HG03442 (cell line): ENCODE measurements around the gene KIAA1217.

Experiments
- ATAC-seq: cut with Tn5 transposase; IDR thresholded peaks from one replicate; pipeline ENCODE4 v1.9.1; 2021; ENCODE audit warnings: mild to moderate bottlenecking, moderate library complexity; ENCODE audit not compliant: unreplicated experiment

The KIAA1217 gene

DNA sequence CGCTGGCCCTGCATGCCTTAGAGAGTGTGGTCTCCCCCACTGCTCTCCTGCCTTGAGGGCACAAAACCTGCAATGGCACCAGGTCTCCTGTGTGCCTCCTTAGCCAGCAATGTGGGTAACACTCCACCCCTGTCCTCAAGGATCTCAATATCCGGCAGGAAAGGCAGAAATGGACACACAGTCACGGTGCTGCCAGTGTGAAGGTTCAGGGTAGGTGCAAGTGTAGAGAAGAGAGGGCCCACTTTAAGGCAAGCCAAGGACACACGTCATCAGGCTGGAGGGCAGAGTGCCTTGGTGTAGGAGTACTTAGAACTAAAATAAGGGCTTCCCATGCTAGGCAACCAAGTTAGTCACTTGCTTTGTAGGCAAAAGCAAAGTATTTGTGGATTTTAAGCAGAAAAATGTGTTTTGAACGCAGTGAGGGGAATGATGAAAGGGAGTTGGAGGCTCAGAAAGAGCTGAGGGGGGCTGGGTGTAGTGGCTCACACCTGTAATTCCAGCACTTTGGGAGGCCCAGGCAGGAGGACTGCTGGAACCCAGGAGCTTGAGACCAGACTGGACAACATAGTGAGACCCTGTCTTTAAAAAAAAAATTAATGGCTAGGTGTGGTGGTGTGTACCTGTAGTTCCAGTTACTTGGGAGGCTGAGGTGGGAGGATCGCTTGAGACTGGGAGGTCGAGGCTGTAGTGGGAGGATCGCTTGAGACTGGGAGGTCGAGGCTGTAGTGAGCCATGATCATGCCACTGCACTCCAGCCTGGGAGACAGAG, 361.9 kb downstream of the KIAA1217 start:
- no peak for ATAC-seq

DNA sequence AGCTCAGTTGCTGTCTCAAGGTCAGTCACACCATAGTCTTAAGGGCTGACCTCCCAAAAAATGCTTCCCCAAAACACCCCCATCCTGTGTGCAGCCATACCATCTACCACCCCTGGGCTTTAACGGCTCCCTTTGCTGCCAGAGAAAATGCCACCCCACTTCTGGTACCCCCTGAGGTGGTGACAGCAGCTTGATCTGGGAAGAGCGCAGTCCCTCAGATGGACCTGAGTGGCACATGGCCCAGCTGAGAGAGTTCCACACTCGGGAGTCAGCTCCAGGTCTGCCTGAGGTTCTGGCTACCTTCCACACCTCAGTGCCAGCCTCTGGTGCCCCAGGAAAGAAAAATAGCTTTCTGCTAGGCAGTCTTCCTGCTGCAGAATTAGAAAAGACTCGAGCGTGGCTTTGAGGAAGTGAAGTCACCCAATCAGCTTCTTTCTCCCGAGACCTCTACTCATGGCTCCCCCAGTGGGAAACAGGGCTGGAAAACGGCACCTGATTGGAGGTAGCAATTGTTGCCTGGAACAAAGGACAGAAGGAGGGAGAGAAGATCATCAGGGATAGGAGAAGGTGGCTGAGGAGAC, 363.0 kb downstream of the KIAA1217 start:
- ATAC-seq, result no peak

DNA sequence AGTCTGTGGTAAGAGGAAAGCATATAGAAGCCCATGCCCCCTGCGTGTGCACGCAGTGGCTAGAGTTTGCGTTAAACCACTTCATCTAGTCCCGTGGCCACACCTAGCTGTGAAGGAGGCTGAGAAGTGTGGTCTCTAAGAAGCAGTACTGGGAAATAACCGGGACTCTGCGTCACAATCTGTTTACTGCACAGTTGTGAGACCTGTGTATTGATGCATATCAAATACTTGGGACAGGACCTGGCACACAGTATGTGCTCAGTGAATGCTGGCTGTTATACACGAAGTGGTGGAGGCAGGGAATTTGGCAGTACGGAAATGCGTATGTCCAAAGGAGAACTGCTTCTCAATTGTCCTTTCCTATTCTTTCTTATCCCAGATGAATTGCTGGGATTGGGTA, 365.2 kb downstream of the KIAA1217 start:
- ATAC-seq, result no peak

DNA sequence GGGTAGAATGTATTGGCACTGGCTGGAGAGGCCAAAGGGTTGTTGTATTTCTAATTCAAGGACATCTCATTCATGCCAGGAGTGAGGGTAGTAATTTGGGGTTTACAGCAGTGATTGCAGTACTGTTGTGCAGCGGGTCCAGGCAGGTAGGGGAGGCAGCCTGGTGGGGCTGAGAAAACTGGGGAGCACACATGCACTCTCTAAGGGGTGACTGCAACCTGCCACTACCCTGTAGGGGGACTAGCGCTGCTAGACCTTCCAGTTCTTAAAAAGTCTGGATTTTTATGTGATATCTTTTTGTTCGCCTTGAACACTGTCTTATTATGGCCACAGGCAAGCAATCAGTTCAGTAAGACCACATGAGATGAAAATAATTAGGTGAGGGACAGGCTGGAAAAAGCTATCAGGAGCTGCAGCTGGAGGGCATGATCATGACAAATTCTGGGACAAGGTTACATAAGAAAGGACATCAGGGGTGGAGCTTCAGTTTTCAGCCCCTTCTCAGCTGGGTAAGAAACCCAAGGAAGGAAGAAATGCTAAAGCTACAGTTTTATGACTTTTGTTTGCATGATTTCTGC, 365.7 kb downstream of the KIAA1217 start:
- no peak for ATAC-seq

DNA sequence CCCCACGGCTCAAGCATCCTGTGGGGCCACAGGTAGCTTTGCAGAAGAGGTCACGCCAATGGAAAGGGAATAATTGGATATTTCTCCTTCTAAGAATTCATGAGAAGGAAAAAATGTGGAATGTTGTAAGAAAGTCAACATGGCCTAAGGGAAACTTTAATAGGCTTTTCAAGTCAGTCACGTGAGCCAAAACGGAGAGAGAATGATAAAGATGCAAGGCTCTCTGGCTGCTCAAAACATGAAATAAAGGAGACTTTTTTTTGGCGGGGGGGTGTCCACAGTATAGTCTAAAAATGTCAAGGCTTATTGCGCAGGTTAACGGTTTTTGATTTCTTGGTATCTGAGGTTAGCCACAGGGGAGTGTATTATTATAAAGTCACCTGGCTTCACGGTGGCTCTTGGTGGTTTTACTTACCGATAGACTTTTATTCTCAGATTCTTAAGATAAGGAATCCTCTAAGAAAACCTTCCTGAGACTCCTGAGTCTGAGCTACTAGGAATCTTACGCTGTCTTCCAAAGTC, 366.6 kb downstream of the KIAA1217 start:
- no peak for ATAC-seq

DNA sequence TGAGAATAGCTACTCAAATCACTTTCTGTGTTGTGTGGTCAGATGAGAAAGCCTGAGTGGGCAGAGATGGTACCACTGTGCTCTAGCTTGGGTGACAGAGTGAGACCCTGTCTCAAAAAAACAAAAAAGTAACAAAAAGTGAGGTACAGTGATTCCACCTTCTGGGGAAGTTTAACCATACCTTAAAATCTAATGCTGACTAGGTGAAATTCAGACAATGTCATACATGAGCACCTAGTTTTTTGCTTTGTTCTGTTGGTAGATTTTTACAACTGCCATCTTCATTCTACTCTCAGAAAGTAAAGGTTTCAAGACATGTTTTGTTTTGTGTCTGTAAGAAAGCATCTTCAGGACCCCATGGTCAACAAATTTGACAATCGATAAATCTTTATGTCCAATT, 370.5 kb downstream of the KIAA1217 start:
- ATAC-seq, result no peak

DNA sequence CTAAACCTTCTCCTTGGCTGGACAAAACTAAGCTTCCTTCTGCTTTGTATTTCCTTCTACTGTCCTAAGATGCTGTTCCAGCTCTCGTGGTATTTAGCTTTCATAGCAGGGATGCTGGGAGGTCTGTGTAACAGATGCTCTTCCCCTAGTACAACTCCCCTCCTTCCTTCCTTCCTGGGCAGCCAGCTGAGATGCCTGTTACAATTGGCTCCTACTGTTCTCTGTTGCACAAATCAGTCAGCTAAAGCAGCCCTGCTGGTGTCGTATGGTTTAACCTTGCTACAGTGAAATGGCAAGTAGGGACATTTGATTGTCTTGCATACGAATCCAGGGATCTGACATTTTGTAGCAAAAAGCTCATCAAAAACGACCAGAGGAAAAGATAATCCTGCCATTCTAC, 371.0 kb downstream of the KIAA1217 start:
- ATAC-seq, result no peak

DNA sequence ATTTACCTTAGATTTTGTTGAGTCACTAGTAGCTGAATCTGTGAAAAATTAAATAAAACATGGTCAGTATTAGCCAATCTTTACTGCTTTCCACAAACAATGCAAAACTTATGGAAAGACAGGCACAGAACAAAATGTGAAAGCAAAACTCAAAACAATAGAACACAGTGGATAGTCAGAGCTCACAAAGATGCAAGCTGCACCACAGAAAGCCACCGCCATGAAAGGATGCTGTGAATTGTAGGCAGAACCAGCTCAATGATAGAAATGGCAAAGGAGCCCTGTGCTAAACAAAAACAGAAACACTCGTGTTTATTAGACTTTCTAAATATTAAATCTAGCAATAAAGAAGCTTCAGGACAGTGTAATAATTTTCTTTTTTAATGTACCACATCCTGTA, 380.3 kb downstream of the KIAA1217 start:
- no peak for ATAC-seq

DNA sequence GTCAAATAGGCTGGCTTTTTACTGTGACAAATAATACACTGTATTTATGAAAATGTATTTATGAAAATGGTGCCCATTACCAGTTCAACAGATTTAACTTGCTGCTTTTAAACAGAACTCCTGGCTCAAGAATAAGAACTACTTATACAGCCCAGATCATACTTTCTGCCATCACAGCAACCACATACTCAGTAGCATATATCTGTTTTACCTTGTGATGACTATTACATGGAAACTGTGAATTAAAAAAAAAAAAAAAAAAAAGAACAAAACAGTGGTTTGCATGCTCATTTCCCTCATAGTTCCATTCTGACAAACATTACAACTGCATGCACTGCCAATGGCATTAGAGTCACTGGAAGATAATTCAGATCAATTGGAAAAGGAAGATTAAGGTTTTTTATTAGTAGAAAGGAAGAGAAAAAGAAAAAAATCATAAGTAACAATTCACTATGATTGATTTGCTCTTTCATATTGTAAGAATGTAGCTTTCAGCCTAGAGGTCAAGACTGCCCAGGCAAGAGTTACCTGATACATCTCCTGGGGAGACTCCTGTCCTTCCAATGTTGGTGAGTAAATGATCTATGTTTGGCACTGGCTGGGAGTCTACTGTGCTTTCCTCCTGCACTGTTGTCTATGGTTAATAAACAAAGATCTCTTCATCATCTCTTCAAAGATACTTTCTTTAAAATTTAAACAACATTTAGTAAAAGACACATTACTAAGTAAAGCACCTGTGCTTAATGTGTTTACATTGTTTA, 381.9 kb downstream of the KIAA1217 start:
- no peak for ATAC-seq

DNA sequence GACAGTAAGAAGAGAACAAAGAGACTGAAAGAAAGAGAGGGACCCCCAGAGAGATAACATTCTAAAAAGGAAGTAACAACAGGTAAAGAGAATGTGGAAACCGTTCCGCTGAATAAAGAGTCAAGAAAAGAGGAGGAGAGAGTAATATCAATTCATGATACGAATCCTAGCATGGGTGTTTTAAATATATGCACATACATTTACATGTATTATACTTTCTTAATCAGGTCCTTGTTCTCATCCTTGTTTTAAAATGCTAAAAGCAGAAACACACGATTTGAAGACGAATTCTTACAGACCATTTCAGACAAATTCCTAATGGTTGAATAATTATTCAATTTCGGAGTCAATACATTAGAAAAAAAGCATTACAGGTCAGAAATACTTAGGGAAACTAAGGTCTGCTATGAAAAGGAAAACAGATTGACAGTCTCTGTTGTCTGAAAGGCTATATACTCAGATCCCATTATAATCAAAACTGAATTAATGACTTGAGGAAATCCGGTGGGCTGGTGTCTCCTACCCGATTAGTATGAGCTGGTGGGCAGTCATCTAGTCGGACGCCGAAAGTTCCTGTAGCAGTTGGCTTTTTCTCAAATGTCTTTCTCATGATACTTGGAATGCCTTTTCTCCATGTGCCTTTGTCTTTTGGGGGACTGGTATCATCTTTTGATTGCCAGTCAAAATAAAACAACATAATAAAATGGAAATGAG, 387.4 kb downstream of the KIAA1217 start:
- no peak for ATAC-seq

DNA sequence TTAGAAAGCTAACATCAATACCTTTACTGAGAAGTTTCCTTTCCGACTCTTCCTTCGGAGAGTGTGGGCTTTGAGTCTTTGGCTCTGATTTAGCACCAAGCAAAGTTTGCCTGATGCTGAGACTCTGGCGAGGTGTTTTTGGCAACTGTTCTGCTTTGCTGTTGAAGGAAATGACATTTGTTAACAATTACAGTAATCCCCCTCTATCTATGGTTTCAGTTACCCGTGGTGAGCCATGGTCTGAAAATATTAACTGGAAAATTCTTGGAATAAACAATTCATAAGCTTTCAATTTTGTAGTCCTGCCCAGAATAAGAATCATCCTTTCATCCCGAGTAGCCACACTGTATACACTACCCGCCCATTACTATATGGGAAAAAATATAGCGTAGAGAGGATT, 388.5 kb downstream of the KIAA1217 start:
- ATAC-seq, result no peak
